T-helper 1 cell (primary cell): ENCODE data around the gene INSM1.
"Not testable (repeated sequence)": the region's sequence is repeated elsewhere in the genome, so short reads cannot be mapped to it uniquely, and the experiment has no call there.

Source experiments
- DNase-seq, 5 donors: peaks; one replicate each; pipeline ENCODE4 v3.0.0-alpha.2; 2012 to 2020
- total RNA-seq, 4 donors: gene quantifications; one replicate each; lab custom pipeline; 2026; lab: John Stamatoyannopoulos, UW

Gene INSM1, protein sequence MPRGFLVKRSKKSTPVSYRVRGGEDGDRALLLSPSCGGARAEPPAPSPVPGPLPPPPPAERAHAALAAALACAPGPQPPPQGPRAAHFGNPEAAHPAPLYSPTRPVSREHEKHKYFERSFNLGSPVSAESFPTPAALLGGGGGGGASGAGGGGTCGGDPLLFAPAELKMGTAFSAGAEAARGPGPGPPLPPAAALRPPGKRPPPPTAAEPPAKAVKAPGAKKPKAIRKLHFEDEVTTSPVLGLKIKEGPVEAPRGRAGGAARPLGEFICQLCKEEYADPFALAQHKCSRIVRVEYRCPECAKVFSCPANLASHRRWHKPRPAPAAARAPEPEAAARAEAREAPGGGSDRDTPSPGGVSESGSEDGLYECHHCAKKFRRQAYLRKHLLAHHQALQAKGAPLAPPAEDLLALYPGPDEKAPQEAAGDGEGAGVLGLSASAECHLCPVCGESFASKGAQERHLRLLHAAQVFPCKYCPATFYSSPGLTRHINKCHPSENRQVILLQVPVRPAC
- total RNA-seq = 0 to 0.08 (median 0) reads per million in 4 donors

DNA sequence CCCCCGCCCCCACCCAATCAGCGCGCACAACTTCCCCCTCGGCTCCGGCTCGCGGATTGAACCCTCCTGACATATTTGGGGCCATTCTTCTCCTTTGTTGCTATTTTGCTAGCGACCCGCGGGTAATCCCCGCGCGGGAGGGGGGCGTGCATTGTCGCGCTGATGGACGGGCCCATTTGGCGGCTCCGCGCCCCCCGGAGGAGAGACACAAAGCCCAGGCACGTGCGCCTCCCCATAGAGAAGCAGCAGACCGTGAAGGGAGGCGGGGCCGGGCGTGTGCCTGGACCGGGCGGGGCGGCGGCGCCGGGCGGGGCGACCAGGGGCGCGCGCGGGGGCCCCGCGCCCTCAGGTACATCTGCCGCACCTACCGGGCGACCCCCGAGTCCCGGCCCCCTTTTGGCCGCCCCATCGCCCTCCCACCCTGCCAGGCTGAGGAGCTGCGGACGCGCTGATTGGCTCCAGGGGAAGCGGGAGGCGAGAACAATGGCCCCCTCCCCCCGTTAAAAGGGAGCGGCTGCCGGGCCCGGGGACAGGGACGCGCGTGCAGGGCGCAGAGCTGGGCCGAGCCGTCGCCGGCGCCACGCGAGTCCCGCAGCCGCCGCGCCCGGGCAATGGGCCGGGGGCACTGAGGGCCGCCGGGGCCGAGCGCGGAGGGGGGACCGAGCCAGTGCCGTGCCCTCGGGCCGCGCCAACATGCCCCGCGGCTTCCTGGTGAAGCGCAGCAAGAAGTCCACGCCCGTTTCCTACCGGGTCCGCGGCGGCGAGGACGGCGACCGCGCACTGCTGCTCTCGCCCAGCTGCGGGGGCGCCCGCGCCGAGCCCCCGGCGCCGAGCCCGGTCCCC lies at the start of gene INSM1:
Gene INSM1, plus strand, starts transcription at position 530 of the 843 bp plus-strand sequence. Its CDS starts 164 bp downstream, at position 694.
- DNase-seq = no peak

DNA sequence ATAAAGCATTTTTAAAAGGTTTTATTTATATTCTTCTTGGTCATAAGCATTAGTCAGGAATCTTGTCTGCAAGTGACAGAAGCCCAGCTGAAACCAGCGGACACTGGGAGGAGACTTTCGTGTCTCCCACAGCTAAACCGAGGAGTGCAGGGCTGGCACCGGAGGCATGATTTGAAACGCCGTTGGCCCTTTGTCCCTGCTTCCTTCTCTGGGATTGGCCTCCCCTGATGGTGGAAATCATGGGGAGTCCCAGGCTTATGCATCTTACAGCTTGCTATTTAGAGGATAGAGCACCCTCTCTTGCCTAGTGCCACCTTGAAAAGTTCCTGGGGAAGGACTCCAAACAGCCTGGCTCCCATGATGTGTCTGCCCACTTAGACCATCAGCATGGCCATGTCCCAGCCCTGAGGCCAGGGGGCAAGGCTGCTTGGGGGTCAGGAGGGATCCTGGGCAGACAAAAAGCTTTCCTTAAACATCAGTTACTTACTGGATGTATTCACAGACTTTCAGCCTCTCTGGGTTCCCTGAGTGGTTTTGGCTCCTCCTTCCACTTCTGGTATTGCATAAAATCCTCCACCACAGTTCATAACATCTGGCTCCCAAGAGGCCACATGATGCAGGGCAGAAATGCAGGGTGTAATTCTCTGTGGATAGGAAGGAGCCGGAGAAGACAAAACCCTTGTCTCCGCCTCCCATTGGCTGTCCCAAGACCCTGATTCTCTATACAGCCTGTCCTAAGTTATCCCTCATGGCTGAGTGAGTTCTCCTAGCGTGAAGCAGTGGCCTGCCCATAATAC lies 49.3 kb upstream of the INSM1 start:
- no peak for DNase-seq

DNA sequence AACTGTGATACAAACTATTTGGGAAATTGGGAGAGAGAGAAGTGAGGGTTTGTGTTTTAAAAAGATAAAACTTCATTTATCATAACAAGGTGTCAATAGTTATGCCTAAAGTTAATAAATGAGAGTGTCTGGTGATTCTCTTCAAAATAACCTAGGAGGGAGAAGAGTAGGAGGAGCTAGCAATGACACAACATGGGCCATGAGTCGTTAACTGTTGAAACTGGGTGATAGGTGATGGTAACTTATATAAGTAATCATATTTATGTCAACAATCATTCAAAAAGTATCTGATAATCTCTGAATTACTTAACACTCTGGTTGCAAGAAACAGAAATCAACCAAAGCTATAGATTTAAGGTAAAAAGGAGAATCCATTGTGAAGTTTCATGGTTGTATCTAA lies 46.8 kb upstream of the INSM1 start:
- no peak for DNase-seq

DNA sequence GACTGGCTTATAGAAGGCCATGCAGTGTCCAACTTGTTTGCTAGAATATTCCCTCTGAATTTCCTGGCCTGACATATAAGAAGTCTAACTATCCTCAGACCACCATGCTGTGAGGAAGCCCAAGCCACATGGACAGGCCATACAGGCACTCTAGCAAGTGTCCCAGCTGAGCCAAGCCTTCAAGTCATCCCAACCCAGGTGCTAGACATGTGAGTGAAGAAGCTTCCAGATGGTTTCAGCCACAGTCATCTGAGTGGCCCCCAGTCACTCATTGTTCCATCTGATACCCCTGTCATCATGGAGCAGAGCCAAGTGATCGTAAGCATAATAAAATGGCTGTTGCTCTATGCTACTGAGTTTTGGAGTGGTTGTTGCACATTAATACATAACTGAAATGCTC lies 46.0 kb upstream of the INSM1 start:
- DNase-seq = no peak

DNA sequence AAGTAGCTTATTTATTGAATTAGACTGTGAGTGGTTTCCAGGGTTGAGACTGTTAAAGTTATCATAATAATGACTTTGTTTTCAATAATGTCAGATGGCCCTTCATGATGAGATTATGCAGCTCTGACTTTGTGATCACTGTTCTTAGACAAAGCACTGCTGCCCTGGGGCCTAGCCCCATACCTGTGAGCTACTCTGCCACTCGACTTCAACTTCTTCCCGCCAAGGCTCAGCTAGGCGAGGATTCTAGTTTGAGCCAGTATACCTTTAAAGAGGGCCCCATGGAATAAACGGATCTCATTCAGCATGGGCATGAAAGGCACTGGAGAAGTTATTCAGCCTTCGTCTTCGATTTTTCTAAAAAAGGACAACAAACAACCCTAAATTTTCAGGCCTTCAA lies 45.0 kb upstream of the INSM1 start:
- no peak for DNase-seq

DNA sequence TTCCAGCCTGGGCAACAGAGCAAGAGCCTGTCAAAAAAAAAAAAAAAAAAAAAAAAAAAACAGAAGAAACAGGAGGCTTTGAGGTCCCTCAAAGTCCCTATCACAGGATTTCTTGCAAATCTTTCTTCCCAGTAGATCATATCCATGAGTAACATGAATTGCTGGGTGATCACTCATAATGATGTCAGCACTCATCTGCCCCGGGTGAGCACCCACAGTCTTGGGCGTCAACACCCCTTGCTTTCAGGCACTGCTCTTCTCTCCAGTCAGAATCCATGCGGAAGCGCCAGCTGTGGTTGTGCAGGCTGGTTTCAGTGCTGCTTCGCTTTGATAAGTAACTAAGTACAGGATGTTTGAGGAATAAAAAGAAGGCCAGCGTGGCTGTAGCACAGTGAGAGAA lies 40.2 kb upstream of the INSM1 start:
- no peak for DNase-seq

DNA sequence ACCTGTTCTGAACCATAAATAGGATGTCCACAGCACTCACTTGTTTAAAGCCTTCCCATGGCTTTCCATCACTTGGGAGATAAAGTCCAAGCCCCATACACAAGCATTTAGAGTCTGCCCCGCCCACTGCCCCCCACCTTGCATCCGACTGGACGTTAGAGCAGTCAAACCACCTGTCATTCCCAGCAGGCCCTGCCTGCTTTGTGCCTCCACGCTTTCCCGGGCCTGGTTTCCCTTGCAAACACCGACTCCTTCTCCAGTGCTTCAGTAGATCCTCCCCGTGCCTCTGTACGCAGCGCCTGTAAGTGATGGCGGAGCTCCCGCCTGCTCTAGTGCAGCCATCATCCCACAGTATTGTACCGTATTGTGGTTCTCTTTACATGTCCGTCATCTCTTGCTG lies 38.3 kb upstream of the INSM1 start:
- DNase-seq = no peak

DNA sequence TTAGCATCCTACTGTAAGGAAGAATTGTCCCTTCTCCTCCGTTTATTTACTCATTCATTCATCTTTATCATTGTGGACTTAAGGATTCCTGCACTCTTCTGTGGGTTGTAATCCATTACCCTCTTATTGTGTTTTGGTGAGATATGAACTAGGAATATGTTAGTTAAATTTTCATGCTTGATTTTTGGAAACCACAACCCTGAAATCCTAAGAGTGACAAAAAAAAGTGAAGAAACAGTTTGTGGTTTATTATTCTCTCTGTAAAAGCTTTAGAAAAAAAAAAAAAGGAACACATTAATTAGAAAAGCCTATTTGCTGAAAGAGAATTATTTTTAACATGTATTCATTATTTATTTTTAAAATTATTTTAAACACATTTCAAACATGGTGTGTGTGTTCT lies 36.7 kb upstream of the INSM1 start:
- no peak for DNase-seq

DNA sequence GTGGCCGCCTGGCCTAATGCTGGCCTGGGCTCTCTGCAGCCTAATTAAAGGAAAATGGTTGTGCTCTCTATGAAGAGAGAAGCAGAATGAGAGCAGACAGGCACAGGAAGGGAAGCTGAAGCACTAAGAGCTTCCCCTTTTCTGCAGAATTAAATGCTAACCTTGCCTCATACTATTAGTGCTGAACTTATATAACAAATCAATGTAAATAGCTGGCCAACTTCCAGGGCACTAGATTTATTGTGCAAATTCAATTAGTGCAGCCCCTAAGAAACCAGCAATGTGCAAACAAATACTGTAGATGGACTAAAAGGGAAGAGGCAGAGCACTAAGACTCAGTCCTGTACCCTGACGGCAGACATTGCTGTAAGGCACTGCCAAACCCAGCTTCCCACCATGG lies 36.1 kb upstream of the INSM1 start:
- no peak for DNase-seq

DNA sequence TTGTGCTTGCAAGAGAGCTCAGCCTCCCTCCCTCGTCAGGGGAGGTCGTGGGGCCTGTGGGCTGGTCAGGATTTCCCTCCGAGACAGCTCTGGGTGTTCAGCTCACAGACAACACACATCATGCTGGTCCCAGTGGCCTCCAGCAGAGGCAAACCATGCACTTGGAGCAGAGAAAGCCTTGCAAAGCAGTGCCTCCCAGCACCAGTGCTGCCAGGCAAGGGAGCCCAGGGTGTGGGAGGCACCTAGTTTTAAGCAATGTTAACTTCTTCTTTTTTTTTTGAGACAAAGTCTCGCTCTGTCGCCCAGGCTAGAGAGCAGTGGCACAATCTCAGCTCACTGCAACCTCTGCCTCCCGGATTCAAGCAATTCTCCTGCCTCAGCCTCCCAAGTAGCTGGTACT lies 34.0 kb upstream of the INSM1 start:
- no peak for DNase-seq

DNA sequence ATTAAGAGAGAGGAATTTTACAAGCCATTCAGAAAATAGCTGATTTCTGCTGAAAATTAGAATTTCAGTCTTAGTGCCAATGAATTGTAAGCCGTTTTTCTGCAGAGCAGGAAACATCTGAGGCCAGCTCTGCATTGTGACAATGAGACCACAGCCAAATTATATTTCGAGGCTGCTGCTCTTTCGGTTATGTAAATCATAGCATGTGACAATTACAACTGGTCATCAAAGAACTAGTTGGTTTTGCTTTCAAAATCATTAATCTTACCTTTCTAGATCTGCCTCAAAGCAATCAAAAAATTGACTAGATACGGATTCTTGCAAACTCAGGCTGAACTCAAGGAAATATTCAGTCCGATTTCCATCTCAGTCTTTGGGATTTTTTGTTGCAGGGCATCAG lies 33.4 kb upstream of the INSM1 start:
- peak in 1 of 5 donors; percentile 6 for DNase-seq

DNA sequence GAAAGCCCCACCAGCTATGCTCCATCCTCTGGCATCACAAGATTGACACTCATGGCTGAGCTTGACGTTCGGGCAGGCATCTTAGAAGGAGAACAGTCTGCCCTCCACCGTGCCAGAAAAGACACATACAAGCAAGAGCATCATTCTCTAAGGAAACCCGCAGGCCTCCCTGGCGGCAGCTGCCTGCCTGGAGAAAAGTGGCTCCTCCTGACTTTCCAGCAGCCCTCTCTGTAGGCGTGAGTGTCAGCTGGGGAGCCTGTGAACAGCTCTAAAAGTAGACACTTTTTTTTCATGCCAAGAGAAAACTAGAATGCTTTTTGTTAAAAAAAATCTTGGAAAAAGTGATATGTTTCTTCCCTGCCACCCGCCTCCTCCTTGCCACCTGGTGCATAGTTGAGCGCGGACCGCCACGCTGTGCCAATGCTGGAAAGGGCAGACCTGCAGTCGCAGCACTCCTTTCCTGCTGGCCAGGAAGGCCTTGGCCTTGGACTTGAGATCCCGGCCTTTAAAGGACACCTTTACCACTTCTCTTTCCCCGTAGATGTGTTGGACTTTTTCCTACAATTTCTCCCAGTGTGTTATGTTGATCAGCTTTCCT lies 29.7 kb upstream of the INSM1 start:
- DNase-seq = no peak

DNA sequence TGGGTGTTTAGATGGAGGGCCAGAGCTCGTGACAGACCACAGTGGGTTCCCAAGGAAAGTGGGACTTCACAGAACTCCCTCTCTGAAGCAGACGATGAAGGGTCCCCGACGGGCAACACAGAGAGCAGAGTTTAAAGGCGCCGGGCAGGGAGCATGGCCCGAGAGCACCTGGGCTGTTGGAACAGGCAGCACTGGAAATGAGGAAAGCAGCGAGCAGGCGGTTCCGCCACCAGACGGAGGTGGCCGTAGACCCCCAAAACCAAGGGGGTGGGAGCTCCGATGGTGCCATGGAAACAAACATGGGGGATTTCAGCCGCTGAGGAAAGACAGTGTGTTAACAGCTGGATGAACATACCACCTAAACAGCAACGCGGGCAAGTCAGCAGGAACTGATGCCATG lies 27.5 kb upstream of the INSM1 start:
- no peak for DNase-seq

DNA sequence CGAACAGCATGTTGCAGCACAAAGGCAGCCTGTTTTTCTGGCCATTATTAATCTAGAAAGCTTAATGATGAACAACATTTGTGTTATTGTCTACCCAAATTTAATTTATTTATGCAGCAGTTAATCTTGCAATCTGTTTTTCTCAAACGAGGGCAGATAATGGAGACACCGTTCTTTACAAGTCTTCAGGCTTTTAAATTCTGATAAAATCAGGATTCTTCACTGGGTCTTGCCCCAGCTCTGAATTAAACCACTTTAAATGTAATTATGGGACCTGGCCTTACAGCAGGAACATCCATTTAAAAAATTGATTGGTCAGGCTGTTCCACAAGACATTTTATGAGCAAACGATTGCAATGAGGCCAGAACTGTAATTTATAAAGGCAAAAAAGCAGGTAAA lies 26.5 kb upstream of the INSM1 start:
- DNase-seq = no peak

DNA sequence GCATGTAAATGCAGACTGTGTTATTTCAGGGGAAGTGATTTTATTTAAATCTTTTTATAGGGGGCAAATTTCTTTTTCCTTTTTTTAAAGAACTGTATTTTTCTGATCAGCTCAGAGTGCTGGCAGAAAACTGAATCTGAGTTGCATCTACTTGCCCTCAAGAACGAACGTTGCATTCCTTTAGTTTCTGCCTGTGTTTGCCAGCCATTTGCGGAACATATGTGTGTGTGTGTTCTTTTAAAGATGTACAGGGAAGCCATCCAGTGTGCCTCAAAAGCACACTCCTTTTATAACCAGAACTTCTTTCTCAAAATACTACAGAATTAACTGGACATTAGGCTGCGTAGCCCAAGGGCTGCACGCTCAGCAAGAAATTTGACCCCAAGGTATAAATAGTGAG lies 25.8 kb upstream of the INSM1 start:
- DNase-seq = no peak

DNA sequence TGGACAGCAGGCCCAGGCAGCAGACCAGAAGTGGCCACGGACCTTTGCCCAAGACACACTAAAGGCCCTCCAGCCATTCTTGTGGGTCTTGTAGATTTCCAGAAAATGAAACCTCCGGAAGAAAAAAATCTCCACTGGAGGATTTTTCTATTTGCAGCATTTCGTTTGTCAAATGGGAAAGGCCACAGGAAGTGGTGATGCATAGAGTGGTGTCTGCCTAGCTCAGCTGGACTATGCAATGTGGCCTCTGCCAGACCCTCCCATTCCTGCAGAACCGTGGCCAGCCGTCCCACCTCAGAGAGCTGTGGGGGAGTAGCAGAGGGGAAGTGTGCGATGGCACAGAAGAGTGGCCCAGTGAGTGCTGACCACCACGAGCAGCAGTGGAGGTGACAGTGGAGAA lies 24.0 kb upstream of the INSM1 start:
- DNase-seq = no peak

DNA sequence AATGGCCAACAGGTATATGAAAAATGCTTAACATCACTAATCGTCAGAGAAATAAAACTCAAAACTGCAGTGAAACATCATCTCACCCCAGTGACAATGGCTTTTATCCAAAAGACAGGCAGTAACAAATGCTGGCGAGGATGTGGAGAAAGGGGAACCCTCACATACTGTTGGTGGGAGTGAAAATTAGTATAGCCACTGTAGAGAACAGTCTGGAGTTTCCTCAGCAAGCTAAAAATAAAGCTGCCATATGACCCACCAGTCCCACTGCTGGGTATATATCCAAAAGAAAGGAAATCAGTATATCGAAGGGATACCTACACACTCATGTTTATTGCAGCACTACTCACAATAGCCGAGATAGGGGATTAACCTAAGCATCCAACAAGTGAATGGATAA lies 23.4 kb upstream of the INSM1 start:
- no peak for DNase-seq

DNA sequence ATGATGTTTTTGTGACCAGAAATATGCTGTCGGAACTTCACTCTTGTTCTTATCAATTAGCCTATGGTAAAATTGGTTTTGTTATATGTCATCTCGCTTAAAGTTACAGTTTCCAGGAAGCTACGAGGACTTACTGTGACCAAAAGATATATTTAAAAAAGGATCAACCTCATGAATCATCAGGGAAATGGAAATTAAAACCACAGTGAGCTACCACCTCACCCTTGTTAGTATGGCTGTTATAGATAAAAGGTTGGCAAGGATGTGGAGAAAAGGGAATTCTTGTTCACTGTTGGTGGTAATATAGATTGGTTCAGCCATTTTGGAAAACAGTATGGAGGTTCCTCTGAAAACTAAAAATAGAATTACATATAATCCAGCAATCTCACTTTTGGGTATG lies 14.3 kb upstream of the INSM1 start:
- no peak for DNase-seq

DNA sequence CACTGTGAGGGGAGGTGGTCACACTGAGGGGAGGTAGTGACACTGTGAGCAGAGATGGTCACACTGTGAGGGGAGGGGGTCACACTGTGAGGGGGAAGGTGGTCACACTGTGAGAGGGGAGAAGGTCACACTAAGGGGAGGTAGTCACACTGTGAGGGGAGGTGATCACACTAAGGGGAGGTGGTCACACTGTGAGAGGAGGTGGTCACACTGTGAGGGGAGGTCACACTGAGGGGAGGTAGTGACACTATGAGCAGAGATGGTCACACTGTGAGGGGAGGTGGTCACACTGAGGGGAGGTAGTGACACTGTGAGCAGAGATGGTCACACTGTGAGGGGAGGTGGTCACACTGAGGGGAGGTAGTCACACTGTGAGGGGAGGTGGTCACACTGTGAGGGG lies 12.4 kb upstream of the INSM1 start:
- not testable (repeated sequence) for DNase-seq

DNA sequence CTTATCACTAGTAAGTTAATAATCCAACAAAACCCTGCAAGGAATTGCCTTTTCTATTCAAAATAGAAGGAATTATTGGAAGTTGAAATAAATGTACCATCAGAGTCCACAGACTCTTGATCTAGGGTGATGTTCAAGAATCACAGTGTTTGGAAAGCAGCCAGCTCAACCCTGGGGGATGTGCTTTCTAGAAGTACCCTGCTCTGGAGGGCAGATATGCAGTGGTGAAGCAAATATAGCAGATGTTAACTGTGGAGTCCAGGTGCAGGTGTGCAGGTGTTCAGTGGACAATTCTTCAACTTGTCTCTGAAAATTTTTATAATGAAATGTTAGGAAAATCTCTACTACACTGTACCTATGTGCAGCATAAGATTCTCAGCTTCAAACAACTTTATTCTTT lies 9.1 kb upstream of the INSM1 start:
- DNase-seq = no peak

DNA sequence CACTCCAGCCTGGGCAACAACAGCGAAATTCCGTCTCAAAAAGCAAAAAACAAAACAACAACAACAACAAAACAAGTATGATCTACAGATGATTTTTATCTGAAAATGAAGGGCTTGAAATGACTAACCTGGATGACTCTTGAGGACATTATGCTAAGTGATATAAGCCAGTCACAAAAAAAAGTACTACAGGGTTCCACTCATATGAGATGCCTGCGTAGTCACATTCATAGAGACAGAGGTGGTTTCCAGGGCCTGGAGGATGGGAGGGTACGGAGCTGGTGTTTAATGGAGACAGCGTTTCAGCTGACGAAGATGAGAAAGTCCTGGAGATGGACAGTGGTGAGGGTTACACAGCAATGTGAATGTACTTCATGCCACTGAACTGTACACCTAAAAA lies 8.3 kb upstream of the INSM1 start:
- DNase-seq = no peak

DNA sequence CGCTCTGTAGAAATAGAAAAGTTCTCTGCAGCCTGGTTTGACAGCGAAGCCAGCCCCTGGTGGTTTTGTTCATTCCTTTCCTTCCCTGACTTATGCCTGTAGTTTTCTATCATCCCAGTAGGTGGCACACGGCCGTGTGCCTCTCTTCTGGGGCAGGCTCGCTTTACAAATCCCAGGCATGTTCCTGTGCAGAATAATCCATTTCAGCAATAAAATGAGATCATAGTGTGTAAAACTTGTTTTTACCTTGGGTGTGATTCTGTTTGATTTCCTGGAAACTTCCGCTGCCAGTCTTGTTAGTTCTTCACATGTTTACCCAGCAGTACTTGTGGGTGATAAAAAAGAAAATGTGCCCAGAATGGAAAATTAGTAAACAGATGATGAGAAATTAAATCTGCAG lies 7.4 kb upstream of the INSM1 start:
- peak in 1 of 5 donors; percentile 50 for DNase-seq
